SKM-1 (cell line): ENCODE results near the gene NFATC1.
A peak's percentile ranks its signal among the peaks of the same experiment; 100 is the strongest.

ENCODE experiments used
- DNase-seq: peaks from one replicate; lab custom pipeline; 2025; ENCODE audit not compliant: unreplicated experiment; lab: John Stamatoyannopoulos, UW

NFATC1 gene

DNA sequence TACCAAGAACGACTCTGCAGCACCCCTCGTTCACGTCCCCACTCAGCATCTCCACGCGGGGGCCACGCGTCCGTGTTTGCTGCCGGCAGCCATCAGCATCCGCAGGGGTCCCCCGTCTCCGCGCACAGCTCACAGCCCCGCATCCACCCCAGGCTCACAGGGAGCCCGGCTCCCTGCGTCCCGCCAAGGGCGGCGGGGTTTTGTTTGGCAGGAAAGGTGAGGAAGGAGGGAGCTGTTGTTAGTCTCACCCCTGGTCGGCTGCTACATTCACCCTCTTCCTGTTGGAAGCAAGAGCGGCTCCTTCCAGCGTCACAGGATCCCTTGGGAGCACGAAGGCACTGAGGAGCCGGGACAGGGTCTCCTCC, 152.9 kb downstream of the NFATC1 start:
- DNase-seq, result no peak

DNA sequence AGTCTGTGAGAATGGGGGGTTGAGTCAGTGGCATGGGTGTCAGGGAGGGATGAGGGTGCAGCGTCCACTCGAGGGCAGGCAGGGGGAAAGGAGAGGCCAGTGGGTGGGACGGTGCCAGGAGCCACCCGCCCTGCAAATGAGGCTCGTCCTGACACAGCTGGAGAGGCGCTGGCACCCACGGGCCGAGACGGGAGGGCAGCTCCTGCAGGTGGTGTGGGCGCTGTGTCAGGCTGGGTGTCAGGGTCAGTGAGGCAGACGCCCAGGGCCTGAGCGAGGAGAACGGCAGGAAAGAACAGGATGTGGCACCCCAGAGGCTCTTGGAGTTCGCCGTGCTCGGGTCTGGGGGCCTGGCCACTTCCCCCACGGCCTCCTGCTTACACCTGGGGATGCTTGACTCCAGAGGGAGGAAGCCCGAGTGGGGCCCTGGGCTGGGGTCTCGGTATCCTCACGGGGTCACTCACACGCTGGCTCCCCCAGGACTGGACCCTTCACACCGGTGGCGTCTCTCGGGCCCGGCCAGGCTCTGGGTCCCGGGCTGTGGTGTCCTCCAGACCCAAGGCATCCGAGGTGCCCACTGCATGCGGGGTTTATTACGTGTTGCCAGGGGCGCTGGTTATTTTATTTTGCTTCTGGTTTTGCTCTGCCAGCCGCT, 153.4 kb downstream of the NFATC1 start:
- DNase-seq, result no peak

DNA sequence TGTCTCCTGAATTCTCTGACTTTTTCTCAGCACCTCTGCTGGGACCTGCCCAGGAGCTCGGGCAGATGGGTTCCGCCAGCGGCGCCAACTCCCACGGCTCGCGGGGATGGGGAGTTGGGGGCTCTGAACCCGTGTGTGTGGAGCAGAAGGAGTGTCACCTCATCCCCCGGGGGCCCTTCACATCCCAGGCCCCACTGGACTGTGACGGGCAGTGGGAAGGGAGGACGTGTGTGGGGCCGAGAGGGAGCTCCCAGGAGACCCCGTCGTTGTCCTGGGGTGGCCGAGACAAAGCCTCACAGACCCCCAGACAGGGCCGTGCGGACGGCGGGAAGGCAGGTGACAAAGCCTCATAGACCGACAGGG, 153.9 kb downstream of the NFATC1 start:
- DNase-seq, result no peak

DNA sequence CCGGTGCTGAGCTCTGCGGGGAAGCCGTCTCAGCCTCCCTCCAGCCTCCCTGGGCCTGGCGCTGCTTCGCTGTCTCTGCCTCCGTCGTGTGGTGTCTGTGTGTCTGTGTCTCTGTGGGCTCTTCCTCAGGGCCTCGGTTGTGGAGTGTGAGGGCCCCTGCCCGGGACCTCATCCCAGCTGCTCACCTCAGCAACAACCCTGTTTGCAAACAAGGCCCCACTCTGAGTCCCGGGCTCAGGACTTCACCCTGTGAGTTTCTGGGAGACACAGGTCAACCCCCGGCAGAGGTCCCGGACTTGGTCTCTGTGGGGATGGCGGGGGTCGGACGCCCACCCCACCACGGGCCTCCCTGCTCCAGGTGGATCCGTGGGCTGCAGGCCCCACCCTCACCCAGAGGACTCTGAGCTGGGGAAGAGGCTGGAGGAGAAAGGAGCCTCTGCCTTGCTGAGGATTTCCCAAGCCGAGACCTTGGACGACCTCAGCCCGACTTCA, 156.5 kb downstream of the NFATC1 start:
- no peak for DNase-seq

DNA sequence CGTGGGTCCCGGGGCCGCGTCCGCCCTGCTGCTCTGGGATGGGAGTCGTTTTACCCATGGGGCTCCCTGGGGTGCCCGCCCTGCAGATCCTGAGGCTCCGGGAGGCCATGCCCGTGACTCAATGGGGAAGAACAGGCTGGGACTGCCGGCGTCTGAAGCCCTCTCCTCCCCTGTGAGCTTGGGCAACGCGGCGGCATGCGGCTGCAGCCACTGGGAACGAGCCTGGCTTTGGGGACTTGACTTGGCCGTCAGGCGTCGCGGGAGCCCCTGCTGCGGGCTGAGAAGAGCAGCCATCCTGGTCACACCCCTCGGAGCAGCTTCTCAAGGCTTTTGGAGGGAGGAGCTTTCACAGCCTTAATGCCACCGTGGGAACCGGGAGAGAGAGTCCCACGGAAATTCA, 157.0 kb downstream of the NFATC1 start:
- DNase-seq, result no peak

DNA sequence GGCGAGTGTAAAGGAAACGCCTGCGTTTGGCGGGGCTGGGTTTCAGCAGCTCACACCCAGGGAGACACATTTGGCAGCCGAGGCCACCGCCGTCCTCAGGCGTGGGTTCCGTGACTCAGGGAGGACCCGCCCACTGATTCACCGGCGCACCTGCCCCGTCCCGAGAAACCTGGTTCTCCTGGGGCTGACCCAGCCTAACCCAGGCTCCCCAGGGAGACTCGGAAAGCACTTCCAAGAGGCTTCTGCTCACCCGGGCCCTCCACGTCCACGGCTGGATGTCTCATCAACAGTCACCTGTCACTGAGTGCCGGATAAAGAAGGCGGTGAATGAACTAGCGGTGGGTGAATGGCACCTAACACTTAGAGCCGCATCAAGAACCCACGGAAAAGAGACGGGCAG, 157.4 kb downstream of the NFATC1 start:
- no peak for DNase-seq

DNA sequence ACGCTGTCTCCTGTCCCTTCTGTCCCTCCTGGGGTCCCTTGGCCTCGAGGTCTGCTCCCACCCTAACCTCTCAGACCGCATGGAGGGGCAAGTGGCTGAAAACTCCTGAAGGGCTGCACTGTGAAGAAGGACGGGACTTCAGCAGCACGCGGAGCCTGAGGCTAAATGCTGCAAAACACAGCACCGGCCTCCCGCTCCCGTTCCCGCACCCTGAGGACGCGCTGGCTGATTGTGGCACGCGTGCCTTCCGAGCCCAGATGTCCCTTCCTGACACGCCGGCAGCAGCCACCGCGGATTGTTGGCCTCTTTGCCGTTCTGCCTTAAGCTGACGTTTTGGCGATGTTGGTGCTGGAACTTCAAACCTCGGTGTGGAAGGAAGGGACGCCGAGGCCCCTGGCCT, 158.0 kb downstream of the NFATC1 start:
- no peak for DNase-seq

DNA sequence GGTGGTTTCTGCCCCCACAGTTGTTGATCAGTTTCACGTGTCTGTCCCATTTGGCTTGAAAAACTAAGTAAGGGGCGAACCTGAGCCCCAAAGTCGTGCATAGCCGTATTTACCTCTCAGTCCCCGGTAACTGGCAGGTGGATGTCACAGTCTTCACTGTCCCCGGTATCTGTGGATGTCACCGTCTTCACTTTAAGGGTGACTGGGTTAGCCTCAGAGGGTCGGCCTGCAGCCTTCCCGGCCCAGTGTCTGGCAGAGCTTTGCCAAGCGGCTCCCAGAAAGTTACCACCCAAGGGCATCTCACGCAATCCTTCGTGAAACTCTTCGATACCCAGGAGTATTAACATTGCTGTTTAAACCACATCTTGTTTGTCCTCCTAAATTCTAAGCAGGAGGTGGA, 158.6 kb downstream of the NFATC1 start:
- no peak for DNase-seq

DNA sequence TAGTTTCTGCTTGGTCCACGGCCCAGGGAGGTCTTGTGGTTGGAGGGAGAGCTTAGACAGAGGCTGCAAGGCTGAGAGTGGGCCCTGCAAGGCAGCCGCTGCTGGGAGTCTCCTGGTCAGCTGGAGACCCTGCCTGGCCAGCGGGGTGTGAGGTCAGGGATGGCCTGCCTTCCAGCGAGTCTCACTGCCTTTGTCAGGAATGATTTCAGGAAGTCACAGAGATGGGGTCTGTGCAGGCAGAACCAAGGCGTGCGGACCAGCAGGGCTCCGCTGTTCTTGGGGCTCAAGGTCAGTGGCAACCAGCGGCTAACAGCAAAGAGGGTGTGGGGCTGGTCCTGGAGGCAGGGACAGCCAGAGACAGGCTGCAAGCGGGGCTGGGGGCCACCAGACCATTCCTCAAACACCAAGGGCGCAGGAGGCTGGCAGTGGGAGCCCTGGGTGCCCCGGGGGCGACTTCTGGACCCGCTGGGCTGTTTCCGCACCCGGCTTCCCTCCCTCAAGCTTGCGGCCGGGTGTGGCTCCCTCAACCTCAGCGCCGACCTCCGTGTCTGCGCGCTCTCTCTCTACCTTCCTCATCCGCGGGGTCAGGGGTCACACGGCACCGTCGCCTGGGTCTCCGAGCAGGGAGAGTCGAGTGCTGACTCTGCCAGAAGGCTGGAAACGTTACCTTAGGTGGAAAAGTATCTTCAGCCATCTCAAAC, 159.4 kb downstream of the NFATC1 start:
- no peak for DNase-seq

DNA sequence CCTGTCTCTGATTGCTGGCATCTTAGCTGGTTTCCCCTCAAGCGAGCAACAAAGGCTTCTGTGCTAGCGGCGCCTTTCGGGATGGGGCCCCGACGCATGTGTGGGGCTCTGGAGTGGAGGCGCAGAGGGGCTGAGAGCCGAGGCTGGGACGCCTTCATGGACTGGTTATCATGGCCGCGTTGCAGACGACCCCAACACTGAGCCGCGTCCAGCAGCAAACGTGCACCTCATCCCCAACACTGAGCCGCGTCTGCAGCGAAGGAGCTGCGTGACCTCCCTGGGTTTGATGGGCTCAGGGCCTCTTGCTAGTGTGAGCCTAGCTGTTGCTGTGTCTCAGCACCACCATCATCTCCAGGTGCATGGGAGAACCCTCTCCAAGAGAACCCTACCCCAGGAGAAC, 160.2 kb downstream of the NFATC1 start:
- DNase-seq, result no peak

DNA sequence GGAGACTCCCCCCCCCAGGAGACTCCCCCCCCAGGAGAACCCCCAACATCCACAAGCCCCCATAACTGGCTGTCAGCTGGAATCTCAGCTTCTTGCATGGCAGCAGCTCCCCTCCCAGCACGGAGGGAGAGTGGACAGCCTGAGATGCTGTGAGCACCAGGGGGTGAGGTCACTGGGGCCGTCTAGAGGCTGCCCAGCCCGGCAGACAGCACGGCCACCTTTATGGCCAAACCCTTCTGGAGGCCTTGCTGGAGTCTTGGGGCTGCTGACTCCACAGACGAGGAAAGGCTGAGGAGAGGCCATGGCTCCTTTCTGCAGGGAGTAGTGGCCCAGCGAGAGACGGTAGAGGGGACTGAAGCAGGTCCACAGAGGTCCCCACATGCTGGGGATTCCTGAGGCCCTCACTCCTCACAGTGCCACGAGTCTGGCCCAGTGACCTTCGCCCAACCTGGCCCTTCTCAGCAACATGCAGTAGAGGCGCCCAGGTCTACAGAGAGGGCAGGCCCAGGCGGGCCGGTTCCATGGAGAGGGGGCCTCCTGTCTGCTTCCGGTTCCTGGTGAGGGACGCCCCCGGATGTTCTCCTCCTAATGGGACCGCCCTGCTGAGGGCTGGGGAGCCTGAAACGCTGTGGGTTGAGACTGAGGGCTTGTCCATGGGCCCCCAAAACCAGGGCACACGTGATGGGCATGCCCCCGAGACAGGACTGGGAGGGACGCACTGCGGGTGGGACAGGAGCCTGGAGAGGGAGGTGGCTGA, 161.3 kb downstream of the NFATC1 start:
- no peak for DNase-seq

DNA sequence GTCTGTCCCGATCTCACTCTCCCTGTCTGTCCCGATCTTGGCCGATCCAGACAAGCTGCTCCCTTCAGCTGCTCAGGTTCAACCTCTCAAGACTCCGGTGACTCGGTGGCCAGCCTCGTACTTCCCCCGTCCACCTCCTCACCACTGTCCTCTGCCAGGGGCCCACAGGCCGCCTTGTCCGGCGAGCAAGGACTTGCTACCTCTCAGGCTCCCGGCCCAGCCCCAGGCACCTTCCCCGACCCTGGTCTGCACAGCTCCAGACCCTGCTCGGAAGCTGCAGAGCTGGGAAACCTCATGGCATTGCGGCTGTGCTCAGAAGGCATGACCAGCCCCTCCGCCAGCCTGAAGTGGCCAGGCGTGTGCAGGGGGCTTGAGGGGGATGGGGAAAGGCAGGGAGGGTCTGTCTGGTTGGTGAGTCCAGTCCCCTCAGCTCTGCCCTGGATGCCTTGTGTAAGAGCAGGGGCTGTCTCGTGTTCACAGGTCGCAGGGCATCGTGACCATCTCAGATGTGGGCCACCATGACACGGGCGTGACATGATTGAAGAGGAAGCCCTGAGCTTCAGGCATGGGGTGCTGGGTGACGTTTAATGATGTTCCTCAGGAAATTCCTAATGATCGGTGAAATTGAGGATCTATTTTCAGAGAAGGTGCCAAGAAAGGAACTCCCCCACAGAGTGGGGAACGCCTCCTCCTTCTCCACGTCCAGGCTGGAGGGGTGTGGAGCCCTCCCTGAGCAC, 162.6 kb downstream of the NFATC1 start:
- DNase-seq, result no peak

DNA sequence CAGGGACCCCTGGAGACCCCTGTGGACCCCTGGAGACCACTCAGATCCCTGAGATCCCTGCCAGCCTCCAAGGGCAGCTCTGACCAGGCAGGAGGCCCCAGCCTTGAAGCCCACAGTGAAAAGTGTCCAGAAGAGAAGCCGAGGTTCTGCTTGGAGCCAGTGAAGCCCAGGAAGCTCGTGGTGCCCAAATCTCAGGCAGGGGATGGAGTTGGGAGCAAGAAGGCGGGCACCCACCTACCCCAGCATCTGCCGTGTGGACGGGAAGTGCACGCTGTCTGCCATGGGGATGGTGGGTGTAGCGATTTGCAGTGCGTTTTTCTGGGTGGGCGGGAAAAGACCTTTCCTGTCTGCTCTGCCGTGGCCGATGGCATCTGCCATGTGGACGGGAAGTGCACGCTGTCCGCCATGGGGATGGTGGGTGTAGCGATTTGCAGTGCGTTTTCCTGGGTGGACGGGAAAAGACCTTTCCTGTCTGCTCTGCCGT, 163.2 kb downstream of the NFATC1 start:
- DNase-seq, result no peak

DNA sequence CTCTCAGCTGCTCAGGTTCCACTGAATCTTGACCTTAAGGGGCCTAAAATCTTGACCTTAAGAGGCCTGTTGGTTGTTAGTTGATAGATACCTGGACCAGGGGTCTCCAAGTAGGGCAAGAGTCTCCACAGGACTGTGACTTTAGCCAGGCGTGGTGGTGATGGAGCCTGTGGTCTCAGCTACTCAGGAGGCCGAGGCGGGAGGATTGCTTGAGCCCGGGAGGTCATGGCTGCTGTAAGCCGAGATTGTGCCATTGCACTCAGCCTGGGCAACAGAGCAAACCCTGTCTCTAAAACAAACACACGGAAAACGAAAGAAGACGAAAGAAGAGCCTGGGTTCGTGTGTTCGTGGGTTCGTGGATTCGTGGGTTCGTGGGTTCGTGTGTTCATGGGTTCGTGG, 163.7 kb downstream of the NFATC1 start:
- DNase-seq, result no peak

DNA sequence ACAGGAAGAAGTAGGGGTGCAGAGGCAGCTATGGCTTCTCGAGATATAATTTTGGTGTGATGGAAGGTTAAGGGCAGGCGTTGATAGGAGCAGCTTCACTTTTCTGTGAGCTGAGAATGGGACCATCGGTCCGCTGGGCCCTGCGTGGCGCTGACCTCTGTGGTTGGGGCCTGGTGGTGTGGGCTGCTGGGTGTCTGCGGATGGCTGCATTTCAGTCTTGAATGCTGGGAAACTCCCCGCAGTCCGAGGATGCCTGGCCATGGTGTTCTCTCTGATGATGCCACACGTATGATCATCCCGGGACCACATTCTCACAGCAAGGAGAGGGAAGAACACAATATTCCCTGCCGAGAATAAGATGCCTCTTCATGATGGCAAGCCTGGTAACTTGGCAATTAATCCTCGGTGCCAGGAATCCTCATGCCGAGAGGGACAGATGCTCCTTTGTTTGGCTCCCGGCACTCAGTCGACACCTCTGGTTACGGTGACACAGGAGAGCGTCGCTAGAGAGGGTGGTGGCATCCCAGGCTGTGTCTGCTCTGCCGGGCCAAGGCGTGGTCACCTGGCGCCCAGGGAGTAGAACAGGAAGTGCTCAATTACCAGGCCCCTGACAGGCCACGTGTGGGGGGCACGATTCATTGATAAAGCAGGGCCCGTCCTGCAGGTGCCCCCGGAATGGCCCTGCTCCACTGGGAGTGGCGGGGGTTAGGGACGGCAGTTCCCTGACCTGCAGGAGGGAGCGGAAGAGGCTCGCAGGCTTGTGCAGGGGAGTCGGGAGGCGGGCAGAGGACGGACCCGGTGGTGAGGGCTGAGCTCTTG, 164.5 kb downstream of the NFATC1 start:
- DNase-seq, result no peak

DNA sequence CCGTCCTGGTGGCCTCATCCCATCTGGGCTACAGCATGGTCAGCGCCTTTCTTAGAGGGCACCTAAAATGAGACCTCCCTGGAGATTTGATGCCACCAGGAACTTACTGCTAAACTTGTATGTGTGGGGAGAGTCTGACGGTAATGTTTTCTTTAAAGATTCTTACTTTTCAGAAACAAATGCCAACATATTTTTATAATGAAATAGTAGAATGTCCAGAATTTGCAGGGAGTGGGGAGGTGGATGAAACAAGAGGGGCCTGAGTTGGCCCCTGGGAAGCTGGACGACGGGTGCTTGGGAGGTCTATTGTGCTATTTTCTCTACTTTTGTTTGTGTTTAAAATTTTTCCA, 165.1 kb downstream of the NFATC1 start:
- no peak for DNase-seq

DNA sequence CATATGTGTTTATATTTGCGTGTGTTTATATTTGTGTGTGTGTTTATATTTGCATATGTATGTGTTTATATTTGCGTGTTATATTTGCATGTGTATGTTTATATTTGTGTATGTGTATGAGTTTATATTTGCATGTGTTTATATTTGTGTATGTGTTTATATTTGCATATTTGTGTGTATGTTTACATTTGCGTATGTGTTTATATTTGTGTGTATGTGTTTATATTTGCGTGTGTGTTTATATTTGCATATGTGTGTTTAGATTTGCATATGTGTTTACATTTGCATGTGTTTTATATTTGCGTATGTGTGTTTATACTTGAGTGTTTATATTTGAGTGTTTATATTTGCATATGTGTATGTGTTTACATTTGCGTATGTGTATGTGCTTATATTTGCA, 168.2 kb downstream of the NFATC1 start:
- DNase-seq, result no peak

DNA sequence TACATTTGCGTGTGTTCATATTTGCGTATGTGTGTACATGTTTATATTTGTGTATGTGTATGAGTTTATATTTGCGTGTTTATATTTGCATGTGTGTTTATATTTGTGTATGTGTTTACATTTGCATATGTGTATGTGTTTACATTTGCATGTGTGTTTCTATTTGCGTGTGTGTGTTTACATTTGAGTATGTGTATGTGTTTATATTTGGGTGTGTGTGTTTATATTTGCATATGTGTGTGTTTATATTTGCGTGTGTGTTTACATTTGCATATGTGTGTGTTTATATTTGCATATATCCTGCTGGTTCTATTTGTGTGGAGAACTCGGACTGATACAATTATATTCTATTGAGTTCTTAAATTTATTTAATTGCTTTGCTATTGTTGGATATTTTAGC, 168.7 kb downstream of the NFATC1 start:
- DNase-seq, result no peak

DNA sequence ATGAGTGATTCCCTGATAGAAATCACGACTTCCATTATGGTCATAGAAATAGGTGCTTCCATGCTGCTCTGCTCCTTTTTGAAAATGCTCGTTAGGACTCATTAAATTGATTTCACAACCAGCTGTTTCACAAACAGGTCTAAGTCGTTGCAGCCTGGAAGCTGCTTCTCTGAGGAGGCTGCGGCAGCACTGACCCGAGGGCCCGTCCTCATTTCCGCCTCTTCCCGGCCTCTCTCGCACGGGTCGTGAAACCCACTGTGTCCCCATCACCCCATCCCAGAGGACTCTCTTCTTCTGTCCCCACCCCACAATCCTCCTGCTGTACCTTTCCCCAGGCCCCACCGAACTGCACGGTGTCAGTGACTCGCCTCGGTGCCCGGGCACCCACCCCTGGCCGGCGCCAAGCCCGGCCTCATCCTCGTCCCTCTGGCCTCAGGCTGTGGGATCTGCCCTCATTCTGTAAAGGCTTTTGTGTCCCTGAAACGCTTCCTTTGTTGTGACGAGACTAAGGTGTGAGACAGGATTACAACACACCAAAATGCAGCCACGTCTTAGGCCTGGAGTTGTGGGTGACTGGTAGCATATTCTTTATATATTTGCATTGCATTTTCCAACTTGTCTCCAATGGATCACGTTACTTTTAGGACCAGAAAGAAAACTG, 171.2 kb downstream of the NFATC1 start:
- DNase-seq, result peak; percentile 47

DNA sequence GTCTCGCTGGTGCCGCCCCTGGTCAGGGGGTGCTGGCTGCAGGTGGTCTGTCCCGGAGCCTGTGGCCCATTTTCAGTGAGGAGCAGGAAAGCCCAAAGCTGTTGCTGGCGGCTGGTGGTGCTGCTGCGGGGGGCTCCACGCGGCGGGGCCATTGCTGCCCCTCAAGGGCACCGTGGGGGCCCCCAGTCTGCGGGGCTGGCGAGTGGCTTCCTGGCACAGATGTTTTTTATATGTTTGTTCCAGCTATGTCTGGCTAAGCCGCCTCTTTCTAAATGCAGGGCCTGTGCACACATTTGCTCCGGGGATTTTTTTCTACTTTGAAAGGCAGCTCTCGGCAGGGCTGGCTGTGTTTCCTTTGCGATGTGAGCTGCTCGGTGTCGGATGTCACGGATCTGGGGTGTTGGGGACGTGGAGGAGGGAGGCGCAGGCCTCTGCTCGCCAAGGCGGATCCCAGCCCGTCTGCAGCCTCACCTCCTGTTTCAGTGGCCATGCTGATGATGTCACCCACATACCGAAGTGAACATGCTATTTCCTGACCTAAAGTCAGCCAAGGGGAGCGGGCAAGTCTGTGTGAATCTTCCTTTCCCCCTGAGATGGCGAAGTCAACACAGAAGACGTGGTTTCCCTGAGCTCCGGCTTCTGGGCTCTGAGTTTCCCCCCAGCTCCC, 171.9 kb downstream of the NFATC1 start:
- no peak for DNase-seq
